Keratinocyte (primary cell): Measurements from ENCODE around the gene GGTLC1.

Experiments
- EZH2 ChIP-seq: IDR thresholded peaks from one replicate; pipeline ENCODE4 v1.6.1; 2012; ENCODE audit warnings: inconsistent platforms, mild to moderate bottlenecking, low read length, moderate library complexity
- TF ChIP-seq, protein P1 (sequence below), 3 experiments: IDR thresholded peaks in 1 of 3; conservative IDR thresholded peaks in 1 of 3; optimal IDR thresholded peaks in 1 of 3; 2 replicates in 2 of 3; 3 replicates in 1 of 3; pipeline versions ENCODE3 to v1.5.1; 2011; ENCODE audit warnings: low read length in 3 of 3, mild to moderate bottlenecking in 3 of 3, moderate library complexity in 2 of 3, control low read depth in 1 of 3, inconsistent platforms in 1 of 3; ENCODE audit not compliant: insufficient read depth in 2 of 3; ENCODE audit errors: extremely low read depth in 1 of 3

DNA sequence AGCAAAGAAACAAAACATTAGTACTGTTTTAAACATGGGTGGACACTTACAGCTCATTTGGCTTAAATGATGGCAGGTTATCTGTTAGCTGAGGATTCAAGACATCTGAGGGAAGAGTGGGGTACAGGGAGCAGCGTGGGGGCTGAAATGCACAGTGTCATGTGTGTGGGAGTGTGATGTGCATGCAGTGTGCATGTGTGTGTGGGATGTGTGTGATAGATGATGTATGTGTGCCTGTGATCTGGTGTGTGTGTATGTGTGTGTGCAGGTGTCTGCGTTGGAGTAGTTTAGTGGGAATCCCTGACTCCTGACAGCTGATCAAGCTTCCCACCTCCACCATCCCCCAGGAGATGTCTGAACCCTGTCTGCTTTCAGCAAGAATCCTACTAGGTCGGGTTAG, 25.4 kb upstream of the GGTLC1 start:
- TF ChIP-seq, protein P1, sequence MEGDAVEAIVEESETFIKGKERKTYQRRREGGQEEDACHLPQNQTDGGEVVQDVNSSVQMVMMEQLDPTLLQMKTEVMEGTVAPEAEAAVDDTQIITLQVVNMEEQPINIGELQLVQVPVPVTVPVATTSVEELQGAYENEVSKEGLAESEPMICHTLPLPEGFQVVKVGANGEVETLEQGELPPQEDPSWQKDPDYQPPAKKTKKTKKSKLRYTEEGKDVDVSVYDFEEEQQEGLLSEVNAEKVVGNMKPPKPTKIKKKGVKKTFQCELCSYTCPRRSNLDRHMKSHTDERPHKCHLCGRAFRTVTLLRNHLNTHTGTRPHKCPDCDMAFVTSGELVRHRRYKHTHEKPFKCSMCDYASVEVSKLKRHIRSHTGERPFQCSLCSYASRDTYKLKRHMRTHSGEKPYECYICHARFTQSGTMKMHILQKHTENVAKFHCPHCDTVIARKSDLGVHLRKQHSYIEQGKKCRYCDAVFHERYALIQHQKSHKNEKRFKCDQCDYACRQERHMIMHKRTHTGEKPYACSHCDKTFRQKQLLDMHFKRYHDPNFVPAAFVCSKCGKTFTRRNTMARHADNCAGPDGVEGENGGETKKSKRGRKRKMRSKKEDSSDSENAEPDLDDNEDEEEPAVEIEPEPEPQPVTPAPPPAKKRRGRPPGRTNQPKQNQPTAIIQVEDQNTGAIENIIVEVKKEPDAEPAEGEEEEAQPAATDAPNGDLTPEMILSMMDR (optimal IDR thresholded peaks at IDR 0.05 in 1 of 3, IDR thresholded peaks at IDR 0.05 in 1 of 3, conservative IDR thresholded peaks at IDR 0.05 in 1 of 3; ENCODE audit: extremely low read depth in 1 of 3, insufficient read depth in 2 of 3, low read length in 3 of 3): no peak
- TF ChIP-seq EZH2: no peak
